Endothelial cell of umbilical vein (primary cell): ENCODE results near the gene TEX19. TPM values are rescaled to one million over a fixed set of nuclear protein-coding genes. Genes with fewer than 3 reads are reported as not detected.

ENCODE experiments used
- BruUV-seq: library from RNA; stranded (reverse); fragments of 400-500 nt; replicated peaks from 2 replicates; lab custom pipeline; 2021; lab: Mats Ljungman, UMichigan
- CTCF ChIA-PET: fragments of 300-600, 350-600 bp; sonication (Branson Sonifier 250); formaldehyde crosslinking; loops from one replicate; lab custom pipeline; 2021; ENCODE audit warnings: antibody characterized with exemption, inconsistent platforms; lab: Charles Lee
- POLR2A ChIA-PET: fragments of 300-600, 350-600 bp; sonication (Branson Sonifier 250); formaldehyde crosslinking; loops from one replicate; lab custom pipeline; 2021; ENCODE audit warnings: antibody characterized with exemption, inconsistent platforms; lab: Charles Lee
- DNase-seq: peaks from one replicate; pipeline ENCODE4 v3.0.0-alpha.2; 2011; ENCODE audit warnings: low read depth, low spot score
- FAIRE-seq: peaks from 2 replicates; lab custom pipeline; 2011; peaks lifted over from hg19 to GRCh38; lab: Jason Lieb, UNC
- H2AFZ ChIP-seq: 2 replicates; pipeline ENCODE4 v1.6.0; 2012; ENCODE audit warnings: low read depth, low read length, control low read depth, inconsistent platforms
- H3K27ac ChIP-seq: 2 replicates; pipeline ENCODE4 v1.5.1; 2011; ENCODE audit warnings: low read depth, mild to moderate bottlenecking, control low read depth, low read length, moderate library complexity; ENCODE audit not compliant: insufficient read depth
- H3K27me3 ChIP-seq, 2 experiments: 2 replicates each; pipeline versions ENCODE4 v1.6.0 to v1.6.1; 2011; ENCODE audit warnings: low read length in 2 of 2, mixed read lengths in 1 of 2; ENCODE audit not compliant: control insufficient read depth in 2 of 2, insufficient read depth in 2 of 2
- H3K36me3 ChIP-seq, 2 experiments: 2 replicates in 1 of 2; 3 replicates in 1 of 2; pipeline ENCODE4 v1.5.1; 2011; ENCODE audit warnings: low read length in 2 of 2, mild to moderate bottlenecking in 1 of 2, moderate library complexity in 1 of 2; ENCODE audit not compliant: control insufficient read depth in 2 of 2, insufficient read depth in 2 of 2; ENCODE audit errors: extremely low read depth in 1 of 2
- H3K4me1 ChIP-seq: 3 replicates; pipeline ENCODE4 v1.5.1; 2011; ENCODE audit warnings: mild to moderate bottlenecking, low read length; ENCODE audit not compliant: control insufficient read depth, insufficient read depth; ENCODE audit errors: extremely low read depth
- H3K4me2 ChIP-seq: 2 replicates; pipeline ENCODE4 v1.6.1; 2011; ENCODE audit warnings: low read length, control low read depth, mixed read lengths; ENCODE audit not compliant: insufficient read depth
- H3K4me3 ChIP-seq, 3 experiments: fragments of 200-600 bp in 1 of 3; sonication (generic), shearing (Covaris generic) in 1 of 3; replicated peaks in 1 of 3; 2 replicates each; pipeline ENCODE4 v1.5.1; 2011 to 2016; ENCODE audit warnings: control low read depth in 3 of 3, low read length in 3 of 3, mild to moderate bottlenecking in 2 of 3, inconsistent platforms in 1 of 3, low read depth in 1 of 3, moderate library complexity in 1 of 3; ENCODE audit not compliant: insufficient read depth in 1 of 3
- H3K79me2 ChIP-seq: 2 replicates; pipeline ENCODE4 v1.6.0; 2012; ENCODE audit warnings: low read length, inconsistent platforms; ENCODE audit not compliant: control insufficient read depth, insufficient read depth
- H3K9ac ChIP-seq: replicated peaks from 2 replicates; pipeline ENCODE3; 2011; ENCODE audit warnings: low read length, control low read depth; ENCODE audit not compliant: insufficient read depth; ENCODE audit errors: extremely low read depth
- H3K9me1 ChIP-seq: replicated peaks from 3 replicates; pipeline ENCODE4 v1.6.0; 2011; ENCODE audit warnings: mild to moderate bottlenecking, low read length; ENCODE audit not compliant: control insufficient read depth, insufficient read depth; ENCODE audit errors: extremely low read depth
- H3K9me3 ChIP-seq: replicated peaks from 2 replicates; pipeline ENCODE4 v1.5.1; 2012; ENCODE audit warnings: low read length, inconsistent platforms; ENCODE audit not compliant: control insufficient read depth, insufficient read depth
- H4K20me1 ChIP-seq: replicated peaks from 2 replicates; pipeline ENCODE3; 2011; ENCODE audit warnings: mild to moderate bottlenecking, low read length; ENCODE audit not compliant: control insufficient read depth, insufficient read depth; ENCODE audit errors: extremely low read depth
- CTCF ChIP-seq, 2 donors: IDR thresholded peaks; 1 replicate in 1 of 2; 2 replicates in 1 of 2; pipeline ENCODE4 v1.5.1; 2011; ENCODE audit warnings: low read length in 2 of 2, mild to moderate bottlenecking in 2 of 2, moderate library complexity in 2 of 2, control low read depth in 1 of 2, inconsistent platforms in 1 of 2, low read depth in 1 of 2; ENCODE audit not compliant: insufficient read depth in 1 of 2; ENCODE audit errors: extremely low read depth in 1 of 2
- EZH2 ChIP-seq: IDR thresholded peaks from 2 replicates; pipeline ENCODE4 v1.6.1; 2012; ENCODE audit warnings: borderline replicate concordance, low read depth, mild to moderate bottlenecking, moderate library complexity, low read length, inconsistent platforms; ENCODE audit not compliant: severe bottlenecking
- FOS ChIP-seq: IDR thresholded peaks from 2 replicates; pipeline ENCODE4 v1.6.1; 2011; ENCODE audit warnings: mild to moderate bottlenecking, low read length, moderate library complexity, borderline replicate concordance; ENCODE audit not compliant: insufficient read depth
- GATA2 ChIP-seq: IDR thresholded peaks from 2 replicates; pipeline ENCODE4 v1.7.0; 2011; ENCODE audit warnings: low read depth, mild to moderate bottlenecking, moderate library complexity, mixed read lengths, low read length; ENCODE audit not compliant: insufficient read length, insufficient read depth
- JUN ChIP-seq: IDR thresholded peaks from 2 replicates; pipeline ENCODE4 v1.6.1; 2011; ENCODE audit warnings: borderline replicate concordance, low read depth; ENCODE audit not compliant: insufficient read length, insufficient read depth
- MYC ChIP-seq: IDR thresholded peaks from one replicate; pipeline ENCODE4 v1.6.1; 2011; ENCODE audit warnings: mild to moderate bottlenecking, low read depth, low read length
- POLR2A ChIP-seq: IDR thresholded peaks from 2 replicates; pipeline ENCODE4 v1.6.1; 2012; ENCODE audit warnings: low read depth, mild to moderate bottlenecking, control low read depth, low read length
- POLR2AphosphoS5 ChIP-seq: IDR thresholded peaks from 2 replicates; pipeline ENCODE4 v1.6.1; 2012; ENCODE audit warnings: low read depth, mild to moderate bottlenecking, control low read depth, low read length, moderate library complexity; ENCODE audit not compliant: insufficient read depth
- dilution Hi-C: fragments of 300-500 bp; cut with MboI; formaldehyde crosslinking; loops from one replicate; pipeline ENCODE4 v1.15.0; 2019; ENCODE audit warnings: low sequenced_read_pairs; ENCODE audit not compliant: extremely low pct_ligation_motif_present
- intact Hi-C: fragments of 100-400 bp; cut with micrococcal nuclease; formaldehyde crosslinking; loops from one replicate; pipeline ENCODE4 v1.10.0; 2022
- polyA plus RNA-seq, 4 experiments: library from polyadenylated mRNA; depleted of rRNA in 3 of 4; stranded (reverse) in 3 of 4; unstranded in 1 of 4; fragments of >200 nt; gene quantifications; 2 replicates each; pipeline versions ENCODE4 v1.2.1 to v1.2.3, GENCODE V29; 2011 to 2012; ENCODE audit warnings: missing spikeins in 1 of 4
- total RNA-seq: library from RNA; stranded (reverse); gene quantifications from 2 replicates; pipeline ENCODE4 v1.2.3, GENCODE V29; 2021
- TF ChIP-seq, protein P1 (sequence below): IDR thresholded peaks from 2 replicates; pipeline ENCODE4 v1.6.1; 2011; ENCODE audit not compliant: insufficient read depth, insufficient read length

TEX19 gene
- total and polyA plus RNA-seq, 2 donors (not counting 3 experiments of a cell fraction or from before 2014, with no cell fraction given) = 0.06 TPM; not detected in 1

DNA sequence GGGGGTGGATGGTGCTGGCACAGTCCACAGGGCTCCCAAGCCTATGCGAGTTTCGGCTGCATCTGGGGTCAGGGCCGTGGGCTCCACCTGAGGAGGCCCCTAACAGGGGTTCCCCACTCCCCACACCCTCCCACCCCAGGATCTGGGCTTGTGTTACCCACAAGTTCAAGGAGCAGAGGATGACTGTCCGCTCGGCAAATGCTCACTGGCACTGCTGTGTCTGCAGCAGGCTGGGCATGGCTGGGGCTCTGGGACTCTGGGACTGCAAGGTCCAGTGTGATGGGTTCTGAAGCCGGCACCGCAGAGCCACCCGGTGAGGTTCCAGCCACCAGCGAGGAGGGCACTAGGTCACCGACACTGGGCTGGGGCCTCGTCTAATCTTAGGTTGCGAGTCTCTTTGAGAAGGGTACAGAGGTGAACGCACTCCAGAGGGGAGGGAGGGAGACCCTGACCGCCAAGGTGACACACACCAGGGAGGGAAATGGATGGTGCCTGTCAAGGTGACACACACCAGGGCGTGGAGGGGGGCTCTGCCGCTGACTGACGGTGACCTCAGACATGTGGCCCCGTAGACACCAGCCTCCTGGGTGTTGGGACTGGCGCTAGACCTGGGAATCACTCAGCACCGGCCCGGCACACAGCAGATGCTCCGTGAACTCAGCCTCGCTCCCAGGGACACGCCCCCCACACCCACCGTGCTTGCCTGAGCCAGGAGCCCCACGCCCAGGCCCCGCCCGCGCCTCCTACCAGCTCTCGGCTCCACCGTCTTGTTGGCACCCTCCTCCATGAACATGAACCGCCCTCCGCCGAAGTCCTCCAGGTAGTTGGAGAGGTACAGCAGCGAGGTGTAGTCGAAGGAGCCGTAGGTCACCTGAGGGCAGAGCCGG is 38.6 kb downstream of the TEX19 start:
- H3K27ac ChIP-seq = no peak overlapping the region
- no TSS peak for BruUV-seq
- TF ChIP-seq MYC = no peak
- TF ChIP-seq, protein P1, sequence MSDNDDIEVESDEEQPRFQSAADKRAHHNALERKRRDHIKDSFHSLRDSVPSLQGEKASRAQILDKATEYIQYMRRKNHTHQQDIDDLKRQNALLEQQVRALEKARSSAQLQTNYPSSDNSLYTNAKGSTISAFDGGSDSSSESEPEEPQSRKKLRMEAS = no peak
- no peak for TF ChIP-seq GATA2
- no peak for TF ChIP-seq CTCF (IDR thresholded peaks at IDR 0.05; ENCODE audit: extremely low read depth in 1 of 2, insufficient read depth in 1 of 2, low read depth in 1 of 2, low read length in 2 of 2)
- TF ChIP-seq JUN = no peak
- TF ChIP-seq FOS = no peak
- TF ChIP-seq EZH2 = no peak
- TF ChIP-seq POLR2A = no peak
- no peak for TF ChIP-seq POLR2AphosphoS5
- H3K9me1 ChIP-seq = no peaks in the 10 kb centered on the region
- H3K9ac ChIP-seq = no peak overlapping the region
- no peaks in the 10 kb centered on the region for H3K4me1 ChIP-seq
- H4K20me1 ChIP-seq = no peaks in the 10 kb centered on the region
- intact Hi-C loops = no loop called here
- ChIA-PET POLR2A (no interaction called here), CTCF (interaction anchor here (1.0 kb wide), 1 partner anchor 27 kb away, joined by 3 read pairs; no protein-coding TSS in a partner anchor)
- no peak for FAIRE-seq
- no peaks in the 10 kb centered on the region for H3K79me2 ChIP-seq
- H3K4me2 ChIP-seq = no peak overlapping the region
- H3K27me3 ChIP-seq = no peaks in the 10 kb centered on the region
- H3K4me3 ChIP-seq = no peak overlapping the region
- no peaks in the 10 kb centered on the region for H3K36me3 ChIP-seq
- H3K9me3 ChIP-seq = no peaks in the 10 kb centered on the region
- DNase-seq = no peak
- no peak overlapping the region for H2AFZ ChIP-seq
- dilution Hi-C loops = no loop called here
